Hematopoietic multipotent progenitor cell treated with erythropoietin and hydrocortisone succinate and interleukin-3 and kit ligand, for 4 days (in vitro differentiated cells): Measurements from ENCODE around the gene DDC.
"Not testable (repeated sequence)": the region's sequence is repeated elsewhere in the genome, so short reads cannot be mapped to it uniquely, and the experiment has no call there.

ENCODE experiments used
- DNase-seq: peaks from one replicate; pipeline ENCODE4 v3.0.0-alpha.2; 2015

DDC gene

GRCh38 chr7:50588937-50589336 lies 23.7 kb upstream of the DDC start:
- peak; percentile 53 for DNase-seq

- no peak for DNase-seq
Measured at GRCh38 chr7:50587737-50588136, 22.5 kb upstream of the DDC start.

DNA sequence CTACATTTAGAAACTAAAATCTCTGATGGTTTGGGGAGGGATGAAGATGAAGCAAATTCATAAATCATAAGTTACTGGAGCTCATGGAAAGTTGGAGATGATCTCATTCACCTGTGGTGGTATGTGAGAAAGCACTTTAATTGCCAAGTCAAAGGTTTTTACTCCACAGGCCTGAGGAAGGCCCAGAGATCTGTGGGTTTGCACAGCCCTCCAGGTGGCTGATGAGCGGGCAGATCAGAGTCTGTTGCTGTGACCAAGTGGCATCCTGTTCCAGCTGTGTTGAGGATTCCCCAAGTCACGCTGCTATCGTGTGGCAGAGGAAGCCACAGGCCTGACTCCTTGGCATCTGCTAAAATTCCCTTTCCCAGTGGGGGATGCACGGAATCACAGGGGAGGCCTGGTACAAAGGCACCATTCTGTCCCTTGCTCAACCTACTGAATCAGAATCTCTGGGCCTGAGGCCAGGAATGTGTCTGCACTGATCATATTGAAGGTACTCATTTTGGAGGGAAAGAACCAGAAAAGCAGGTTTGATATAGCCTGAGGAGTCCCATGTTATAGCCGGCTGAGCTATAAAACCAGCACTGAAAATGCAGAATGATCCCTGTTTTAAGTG lies 19.7 kb upstream of the DDC start:
- DNase-seq: no peak

DNA sequence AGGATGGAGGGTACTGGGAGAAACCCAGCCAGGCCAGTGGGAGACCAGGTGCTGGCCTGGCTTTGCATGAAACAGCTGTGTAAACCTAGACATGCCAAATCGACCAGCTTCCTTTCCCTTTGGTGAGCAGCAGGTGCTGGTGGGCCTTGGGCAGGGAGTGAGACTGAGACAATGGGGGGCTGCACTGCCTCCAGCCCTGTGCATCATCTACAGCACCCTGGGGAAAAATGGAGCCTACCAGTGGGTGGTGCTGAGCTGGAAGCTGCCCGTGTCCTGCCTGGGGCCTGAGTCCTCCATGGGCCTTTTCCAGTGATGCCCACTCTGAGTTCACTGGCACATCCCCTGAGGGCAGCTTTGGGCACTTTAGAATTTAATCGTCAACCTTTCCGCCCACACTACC lies 19.2 kb upstream of the DDC start:
- no peak for DNase-seq

GRCh38 chr7:50583295-50583694 lies 18.1 kb upstream of the DDC start:
- not testable (repeated sequence) for DNase-seq

- not testable (repeated sequence) for DNase-seq
Measured at GRCh38 chr7:50582271-50582670, 17.1 kb upstream of the DDC start.

DNA sequence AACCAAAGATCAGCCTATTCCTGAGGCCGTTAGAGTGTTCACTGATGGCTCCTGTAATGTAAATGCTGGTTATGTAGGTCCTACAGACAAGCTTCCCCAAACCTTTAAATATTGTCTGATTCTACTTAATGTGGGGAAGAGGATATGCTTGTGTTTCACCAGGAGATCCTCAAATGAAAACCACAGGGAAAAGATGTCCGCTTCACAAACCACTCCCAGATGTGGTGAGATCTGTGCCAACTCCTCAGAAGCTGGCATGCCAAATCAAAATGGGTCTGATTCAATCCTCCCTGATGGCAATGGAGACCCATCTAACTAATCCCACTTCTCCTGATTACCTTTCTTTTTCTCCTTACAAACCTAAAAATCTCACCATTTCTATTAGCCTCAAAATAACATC lies 15.5 kb upstream of the DDC start:
- not testable (repeated sequence) for DNase-seq

GRCh38 chr7:50580057-50580456 lies 14.9 kb upstream of the DDC start:
- DNase-seq: no peak

DNA sequence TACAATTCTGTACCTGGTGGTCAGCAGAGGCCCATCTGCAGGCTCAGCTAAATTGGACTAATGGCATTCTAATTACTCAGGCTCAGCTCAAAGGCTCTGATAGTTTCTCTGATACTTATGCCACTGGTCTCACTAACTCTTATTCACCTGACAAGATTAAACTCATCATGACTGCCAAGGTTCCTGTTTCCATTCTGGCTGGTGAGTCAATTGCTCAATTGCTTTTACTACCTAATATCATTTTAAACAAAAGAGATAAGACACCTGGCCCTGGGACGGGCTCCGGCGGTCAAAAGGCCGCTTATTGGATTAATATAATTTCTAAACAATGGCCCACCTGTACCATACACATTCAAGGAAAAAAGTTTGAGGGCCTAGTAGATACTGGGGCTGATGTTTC lies 12.9 kb upstream of the DDC start:
- DNase-seq: not testable (repeated sequence)

- DNase-seq: no peak
Measured at GRCh38 chr7:50577569-50577968, 12.4 kb upstream of the DDC start.

GRCh38 chr7:50576388-50576787 lies 11.2 kb upstream of the DDC start:
- not testable (repeated sequence) for DNase-seq

GRCh38 chr7:50567715-50568261 lies 2.6 kb upstream of the DDC start:
- no peak for DNase-seq

GRCh38 chr7:50565977-50566376 lies 772 bp upstream of the DDC start:
- no peak for DNase-seq

DNA sequence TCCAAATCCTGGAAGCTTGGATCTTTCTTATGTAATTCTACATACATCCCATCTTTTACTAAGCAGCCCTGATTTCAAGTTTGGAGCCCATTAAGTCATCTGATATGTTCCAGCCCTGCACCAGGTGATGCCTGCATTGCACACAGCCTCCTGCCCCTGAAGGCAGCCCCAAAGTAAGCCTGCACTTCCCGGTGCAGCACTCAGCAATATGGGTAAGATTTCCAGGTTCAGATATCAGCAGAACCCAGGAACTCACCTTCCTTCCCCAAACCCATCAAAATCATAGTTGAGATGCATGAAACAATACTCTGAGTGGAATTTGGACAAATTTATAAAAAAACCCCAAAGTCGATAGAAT lies 333 bp upstream of the DDC start:
- no peak for DNase-seq

GRCh38 chr7:50564171-50564570 lies 1.0 kb downstream of the DDC start:
- no peak for DNase-seq

GRCh38 chr7:50562136-50562535 lies 3.1 kb downstream of the DDC start:
- DNase-seq: no peak

DNA sequence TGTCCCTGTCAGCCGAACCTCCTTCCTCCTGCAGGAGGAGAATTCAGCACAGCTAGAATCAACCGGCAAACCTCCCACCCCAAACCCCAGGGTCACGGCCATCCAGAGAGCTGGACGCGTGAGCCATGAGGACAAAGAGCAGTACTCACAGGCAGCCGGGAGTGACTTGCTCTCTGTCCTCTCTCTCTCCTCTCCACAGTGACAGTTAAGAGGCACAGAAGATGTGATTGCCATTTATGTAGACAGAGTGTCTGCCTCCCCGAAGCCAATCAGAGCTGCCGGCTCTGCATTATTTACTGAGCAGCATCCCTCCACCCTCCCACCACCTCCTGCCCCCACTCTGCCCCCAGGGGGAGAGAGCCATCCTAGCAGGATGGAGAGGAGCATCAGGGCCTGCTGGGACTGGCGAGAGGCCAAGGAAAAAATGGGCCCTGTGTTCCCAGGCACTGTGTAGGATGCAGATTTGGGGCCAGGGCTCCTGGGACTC lies 4.3 kb downstream of the DDC start:
- DNase-seq: no peak

DNA sequence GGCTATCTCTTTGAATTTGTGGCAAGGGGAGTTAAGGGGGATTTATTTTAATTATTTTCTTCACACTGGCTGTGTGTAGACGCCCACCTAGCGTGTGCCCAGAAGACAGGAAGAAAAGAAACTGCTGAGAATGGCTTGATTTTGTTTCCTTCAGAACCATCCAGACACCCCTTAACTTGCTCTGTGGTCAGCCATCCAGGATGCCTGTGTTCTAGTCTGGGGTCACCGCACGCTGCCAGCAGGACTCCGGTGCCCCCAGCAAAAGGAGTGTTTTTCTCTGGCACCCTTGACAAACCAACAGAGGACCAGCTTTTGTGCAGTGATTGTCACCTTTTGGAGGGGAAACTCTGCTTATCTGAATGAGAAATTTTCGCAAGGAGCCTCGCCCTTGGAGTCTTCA lies 5.3 kb downstream of the DDC start:
- DNase-seq: peak; percentile 25

GRCh38 chr7:50558294-50559053 lies 6.7 kb downstream of the DDC start:
- DNase-seq: peak; percentile 83

- no peak for DNase-seq
Measured at GRCh38 chr7:50557099-50557498, 8.1 kb downstream of the DDC start.

- DNase-seq: no peak
Measured at GRCh38 chr7:50556247-50556991, 8.8 kb downstream of the DDC start.

DNA sequence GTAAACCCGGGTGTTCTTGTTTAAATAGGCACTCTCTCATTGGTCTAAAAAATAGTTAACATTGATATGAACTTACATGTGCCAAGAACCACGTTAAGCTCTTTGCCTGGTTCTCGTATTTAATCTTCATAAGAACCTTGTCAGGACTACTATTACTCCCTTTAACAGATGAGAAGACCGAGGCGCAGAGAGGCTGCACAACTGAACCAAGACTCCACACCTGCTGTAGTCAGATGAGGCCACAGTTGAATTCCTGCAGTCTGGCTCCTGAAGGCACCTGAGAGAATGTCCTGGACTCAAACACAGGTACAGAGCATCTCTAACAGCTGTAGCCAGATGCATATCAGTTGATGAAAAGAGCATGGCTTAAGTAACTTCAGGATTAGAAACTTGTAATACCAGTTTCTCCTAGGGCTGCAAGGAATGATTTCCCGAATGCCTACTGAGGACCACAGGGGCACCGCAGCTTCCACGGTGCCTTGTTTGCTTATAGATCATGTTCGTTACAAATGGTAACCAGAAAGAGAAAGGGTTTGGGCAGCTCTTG lies 9.5 kb downstream of the DDC start:
- no peak for DNase-seq
